CD14-positive monocyte (primary cell): ENCODE results near the gene ARID1B. TPM values are rescaled to one million over a fixed set of nuclear protein-coding genes. Genes with fewer than 3 reads are reported as not detected.

Experiments used
- DNase-seq, 3 donors: peaks; one replicate each; pipeline ENCODE4 v3.0.0-alpha.2; 2011 to 2022
- H2AFZ ChIP-seq: 2 replicates; pipeline ENCODE4 v1.6.0; 2012; ENCODE audit warnings: mild to moderate bottlenecking, low read depth, low read length, inconsistent platforms; ENCODE audit not compliant: insufficient read depth, poor library complexity, severe bottlenecking
- H3K27ac ChIP-seq, 2 donors: 1 replicate in 1 of 2; 2 replicates in 1 of 2; pipeline ENCODE4 v1.5.1; 2012 to 2013; ENCODE audit warnings: low read length in 2 of 2, control low read depth in 1 of 2, inconsistent platforms in 1 of 2, low read depth in 1 of 2, mild to moderate bottlenecking in 1 of 2
- H3K27me3 ChIP-seq, 2 donors: one replicate each; pipeline versions ENCODE4 v1.6.0 to v1.6.1; 2011 to 2013; ENCODE audit warnings: low read length in 2 of 2; ENCODE audit not compliant: control insufficient read depth in 2 of 2, insufficient read depth in 2 of 2
- H3K36me3 ChIP-seq, 2 donors: replicated peaks in 1 of 2; 1 replicate in 1 of 2; 2 replicates in 1 of 2; pipeline versions ENCODE4 v1.5.1 to v1.6.1; 2012 to 2013; ENCODE audit warnings: low read length in 2 of 2, control low read depth in 1 of 2, inconsistent platforms in 1 of 2, mild to moderate bottlenecking in 1 of 2; ENCODE audit not compliant: insufficient read depth in 2 of 2, control insufficient read depth in 1 of 2
- H3K4me1 ChIP-seq, 2 donors: 1 replicate in 1 of 2; 2 replicates in 1 of 2; pipeline versions ENCODE4 v1.5.1 to v1.6.1; 2012 to 2013; ENCODE audit warnings: low read length in 2 of 2, control low read depth in 1 of 2, inconsistent platforms in 1 of 2, mild to moderate bottlenecking in 1 of 2, moderate library complexity in 1 of 2; ENCODE audit not compliant: insufficient read depth in 2 of 2, control insufficient read depth in 1 of 2
- H3K4me2 ChIP-seq: replicated peaks from 2 replicates; pipeline ENCODE3; 2012; ENCODE audit warnings: low read length, moderate library complexity, mild to moderate bottlenecking; ENCODE audit not compliant: poor library complexity, severe bottlenecking; ENCODE audit errors: extremely low read depth
- H3K4me3 ChIP-seq, 3 experiments: fragments of 200-600 bp in 1 of 3; sonication (generic) in 1 of 3; replicated peaks in 1 of 3; 1 replicate in 2 of 3; 2 replicates in 1 of 3; pipeline ENCODE4 v1.5.1; 2011 to 2013; ENCODE audit warnings: low read length in 3 of 3, mild to moderate bottlenecking in 3 of 3, control low read depth in 2 of 3, low read depth in 2 of 3, inconsistent platforms in 1 of 3, moderate library complexity in 1 of 3
- H3K79me2 ChIP-seq: 2 replicates; pipeline ENCODE4 v1.6.0; 2012; ENCODE audit warnings: mild to moderate bottlenecking, control low read depth, inconsistent platforms, low read length, moderate library complexity; ENCODE audit not compliant: insufficient read depth
- H3K9ac ChIP-seq: 2 replicates; pipeline ENCODE4 v1.6.0; 2017; ENCODE audit warnings: low read length, mild to moderate bottlenecking; ENCODE audit not compliant: insufficient read depth, poor library complexity, severe bottlenecking
- H3K9me3 ChIP-seq, 2 donors: replicated peaks in 1 of 2; 1 replicate in 1 of 2; 2 replicates in 1 of 2; pipeline versions ENCODE4 v1.5.1 to v1.6.1; 2012 to 2013; ENCODE audit warnings: low read length in 2 of 2, control low read depth in 1 of 2; ENCODE audit not compliant: control insufficient read depth in 1 of 2, insufficient read depth in 1 of 2
- H4K20me1 ChIP-seq: 2 replicates; pipeline ENCODE4 v1.6.0; 2012; ENCODE audit warnings: mild to moderate bottlenecking, low read length, control low read depth, moderate library complexity; ENCODE audit not compliant: insufficient read depth
- H3K27ac Mint-ChIP-seq, 7 donors: one replicate each; pipeline ENCODE4 v1.8.0; 2020; ENCODE audit warnings: mild to moderate bottlenecking in 7 of 7, mixed read lengths in 7 of 7, moderate library complexity in 6 of 7, inconsistent platforms in 2 of 7
- H3K27me3 Mint-ChIP-seq, 3 donors: one replicate each; pipeline ENCODE4 v1.8.0; 2021 to 2022; ENCODE audit warnings: low read depth in 3 of 3, mild to moderate bottlenecking in 3 of 3, mixed read lengths in 3 of 3, moderate library complexity in 3 of 3, inconsistent platforms in 1 of 3
- H3K36me3 Mint-ChIP-seq, 2 donors: one replicate each; pipeline ENCODE4 v1.8.0; 2020; ENCODE audit warnings: mixed read lengths in 2 of 2, inconsistent platforms in 1 of 2, mild to moderate bottlenecking in 1 of 2
- H3K4me1 Mint-ChIP-seq: one replicate; pipeline ENCODE4 v1.8.0; 2020; ENCODE audit warnings: mild to moderate bottlenecking, mixed read lengths
- H3K4me3 Mint-ChIP-seq, 2 donors: one replicate each; pipeline ENCODE4 v1.8.0; 2020; ENCODE audit warnings: mild to moderate bottlenecking in 2 of 2, mixed read lengths in 2 of 2, moderate library complexity in 1 of 2
- H3K9me3 Mint-ChIP-seq, 7 donors: one replicate each; pipeline ENCODE4 v1.8.0; 2020 to 2022; ENCODE audit warnings: mixed read lengths in 7 of 7, mild to moderate bottlenecking in 6 of 7, moderate library complexity in 6 of 7, inconsistent platforms in 2 of 7
- WGBS: methylation state at CpG from one replicate; pipeline ENCODE4 v1.1.5; 2013; ENCODE audit warnings: missing lambda C conversion rate; ENCODE audit not compliant: insufficient coverage; 5-methylcytosine and 5-hydroxymethylcytosine counted together
- intact Hi-C, 2 donors: fragments of 100-400 bp; cut with micrococcal nuclease; formaldehyde crosslinking; loops; one replicate each; pipeline versions ENCODE4 v1.15.0 to v1.15.1; 2023
- polyA plus RNA-seq, 3 donors: library from polyadenylated mRNA; depleted of rRNA in 1 of 3; unstranded in 2 of 3; stranded (reverse) in 1 of 3; fragments of 300-500 nt in 2 of 3; fragments of >200 nt in 1 of 3; fragmentation: Illumina TruSeq in 2 of 3; gene quantifications; 1 replicate in 2 of 3; 2 replicates in 1 of 3; pipeline ENCODE4 v1.2.3, GENCODE V29; 2012 to 2021
- TF ChIP-seq, protein P1 (sequence below): fragments of 200-600 bp; IDR thresholded peaks from one replicate; pipeline ENCODE4 v1.8.0; 2022; ENCODE audit warnings: antibody characterized with exemption, mild to moderate bottlenecking

The ARID1B gene
- polyA plus RNA-seq, 3 donors, result 3.2 to 22.1 (median 3.8) TPM

DNA sequence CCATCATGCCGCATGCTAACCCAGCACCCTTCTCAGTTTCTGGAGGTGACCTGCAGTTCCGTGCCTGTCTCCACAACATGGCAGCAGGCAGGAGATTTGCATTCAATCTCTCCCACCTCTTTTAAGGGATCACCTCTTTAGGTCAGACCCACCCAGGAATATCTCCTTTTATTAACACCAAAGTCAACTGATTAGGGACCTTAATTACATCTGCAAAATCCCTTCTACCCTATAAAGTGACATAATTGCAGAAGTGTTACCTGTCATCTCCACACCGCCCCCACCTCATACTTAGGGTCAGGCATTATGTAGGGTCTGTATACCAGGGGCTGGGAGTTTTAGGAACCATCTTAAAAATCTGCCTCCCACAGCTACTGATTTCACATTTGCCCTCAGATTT, 278.7 kb downstream of the ARID1B start:
- no peak overlapping the region for H2AFZ ChIP-seq
- H3K36me3 ChIP-seq, result peaks cover 0 to 10% of the 10 kb centered on the region in 2 donors
- H3K79me2 ChIP-seq, result peaks cover 6% of the 10 kb centered on the region
- Mint-ChIP-seq H3K4me1 (peaks cover 16% of the 10 kb centered on the region), H3K36me3 (peaks cover 11 to 17% of the 10 kb centered on the region in 2 donors), H3K27ac (no peak overlapping the region), H3K4me3 (no peak overlapping the region), H3K9me3 (peaks cover 0 to 7% (median 3%) of the 10 kb centered on the region in 7 donors), H3K27me3 (no peaks in the 10 kb centered on the region)
- peaks cover 0 to 3% of the 10 kb centered on the region in 2 donors for H3K9me3 ChIP-seq
- no peak overlapping the region for H3K9ac ChIP-seq
- intact Hi-C loops, result no loop called here
- WGBS, result 100% methylated on average over 2 of the region's 3 CpGs
- TF ChIP-seq, protein P1, sequence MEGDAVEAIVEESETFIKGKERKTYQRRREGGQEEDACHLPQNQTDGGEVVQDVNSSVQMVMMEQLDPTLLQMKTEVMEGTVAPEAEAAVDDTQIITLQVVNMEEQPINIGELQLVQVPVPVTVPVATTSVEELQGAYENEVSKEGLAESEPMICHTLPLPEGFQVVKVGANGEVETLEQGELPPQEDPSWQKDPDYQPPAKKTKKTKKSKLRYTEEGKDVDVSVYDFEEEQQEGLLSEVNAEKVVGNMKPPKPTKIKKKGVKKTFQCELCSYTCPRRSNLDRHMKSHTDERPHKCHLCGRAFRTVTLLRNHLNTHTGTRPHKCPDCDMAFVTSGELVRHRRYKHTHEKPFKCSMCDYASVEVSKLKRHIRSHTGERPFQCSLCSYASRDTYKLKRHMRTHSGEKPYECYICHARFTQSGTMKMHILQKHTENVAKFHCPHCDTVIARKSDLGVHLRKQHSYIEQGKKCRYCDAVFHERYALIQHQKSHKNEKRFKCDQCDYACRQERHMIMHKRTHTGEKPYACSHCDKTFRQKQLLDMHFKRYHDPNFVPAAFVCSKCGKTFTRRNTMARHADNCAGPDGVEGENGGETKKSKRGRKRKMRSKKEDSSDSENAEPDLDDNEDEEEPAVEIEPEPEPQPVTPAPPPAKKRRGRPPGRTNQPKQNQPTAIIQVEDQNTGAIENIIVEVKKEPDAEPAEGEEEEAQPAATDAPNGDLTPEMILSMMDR, result no peak
- peaks cover 3 to 9% of the 10 kb centered on the region in 2 donors for H3K4me1 ChIP-seq
- DNase-seq, result no peak
- H3K4me3 ChIP-seq, result no peak overlapping the region
- H3K4me2 ChIP-seq, result no peak overlapping the region
- no peak overlapping the region for H3K27ac ChIP-seq
- no peaks in the 10 kb centered on the region for H3K27me3 ChIP-seq
- peaks cover 19% of the 10 kb centered on the region for H4K20me1 ChIP-seq

DNA sequence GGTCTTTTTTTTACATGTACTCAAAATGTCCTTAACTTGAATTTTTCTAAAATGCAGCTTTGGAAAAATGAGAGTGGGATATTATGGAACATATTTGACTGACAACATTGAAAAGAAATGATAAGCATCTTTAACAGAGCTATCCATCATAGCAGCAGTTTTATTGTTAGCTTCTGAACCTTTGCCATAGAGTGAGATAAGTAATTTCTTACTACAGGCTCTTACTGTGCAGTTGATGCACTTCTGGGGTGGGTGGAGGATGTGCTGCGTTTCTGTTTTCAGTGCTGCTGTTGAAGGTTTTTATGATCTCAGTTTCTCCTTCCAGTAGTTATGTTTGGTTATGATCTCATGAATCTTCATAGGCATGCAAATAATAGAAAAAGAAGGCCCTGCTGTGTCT, 279.1 kb downstream of the ARID1B start:
- H3K27me3 ChIP-seq, result no peaks in the 10 kb centered on the region
- peaks cover 6% of the 10 kb centered on the region for H3K79me2 ChIP-seq
- no CpG with 5 or more reads among the region's 1 CpG for WGBS
- intact Hi-C loops, result no loop called here
- peaks cover 19% of the 10 kb centered on the region for H4K20me1 ChIP-seq
- H2AFZ ChIP-seq, result no peak overlapping the region
- peaks cover 0 to 10% of the 10 kb centered on the region in 2 donors for H3K36me3 ChIP-seq
- no peak overlapping the region for H3K9ac ChIP-seq
- peaks cover 16% of the 10 kb centered on the region for H3K4me1 Mint-ChIP-seq
- H3K27me3 Mint-ChIP-seq, result no peaks in the 10 kb centered on the region
- peaks cover 11 to 17% of the 10 kb centered on the region in 2 donors for H3K36me3 Mint-ChIP-seq
- H3K4me1 ChIP-seq, result peaks cover 3 to 9% of the 10 kb centered on the region in 2 donors
- H3K9me3 Mint-ChIP-seq, result peaks cover 0 to 7% (median 3%) of the 10 kb centered on the region in 7 donors
- no peak for DNase-seq
- peaks cover 0 to 3% of the 10 kb centered on the region in 2 donors for H3K9me3 ChIP-seq
- no peak overlapping the region for H3K4me2 ChIP-seq
- TF ChIP-seq, protein P1, result no peak
- H3K4me3 Mint-ChIP-seq, result no peak overlapping the region
- no peak overlapping the region for H3K4me3 ChIP-seq
- no peak overlapping the region for H3K27ac Mint-ChIP-seq
- no peak overlapping the region for H3K27ac ChIP-seq
